ENCODE data around the gene CCDC61.

Gene CCDC61

GRCh38 chr19:45972081-45972946 is 23.0 kb upstream of the CCDC61 start:
- TF ChIP-seq, protein P1, sequence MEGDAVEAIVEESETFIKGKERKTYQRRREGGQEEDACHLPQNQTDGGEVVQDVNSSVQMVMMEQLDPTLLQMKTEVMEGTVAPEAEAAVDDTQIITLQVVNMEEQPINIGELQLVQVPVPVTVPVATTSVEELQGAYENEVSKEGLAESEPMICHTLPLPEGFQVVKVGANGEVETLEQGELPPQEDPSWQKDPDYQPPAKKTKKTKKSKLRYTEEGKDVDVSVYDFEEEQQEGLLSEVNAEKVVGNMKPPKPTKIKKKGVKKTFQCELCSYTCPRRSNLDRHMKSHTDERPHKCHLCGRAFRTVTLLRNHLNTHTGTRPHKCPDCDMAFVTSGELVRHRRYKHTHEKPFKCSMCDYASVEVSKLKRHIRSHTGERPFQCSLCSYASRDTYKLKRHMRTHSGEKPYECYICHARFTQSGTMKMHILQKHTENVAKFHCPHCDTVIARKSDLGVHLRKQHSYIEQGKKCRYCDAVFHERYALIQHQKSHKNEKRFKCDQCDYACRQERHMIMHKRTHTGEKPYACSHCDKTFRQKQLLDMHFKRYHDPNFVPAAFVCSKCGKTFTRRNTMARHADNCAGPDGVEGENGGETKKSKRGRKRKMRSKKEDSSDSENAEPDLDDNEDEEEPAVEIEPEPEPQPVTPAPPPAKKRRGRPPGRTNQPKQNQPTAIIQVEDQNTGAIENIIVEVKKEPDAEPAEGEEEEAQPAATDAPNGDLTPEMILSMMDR (IDR thresholded peaks at IDR 0.05), result no peak
- no peak overlapping the region for H3K9ac ChIP-seq
- H3K9me3 ChIP-seq (ENCODE audit: control insufficient read depth, low read length), result no peaks in the 10 kb centered on the region
- H3K79me2 ChIP-seq, result no peaks in the 10 kb centered on the region
- no peaks in the 10 kb centered on the region for H3K27me3 ChIP-seq (ENCODE audit: control insufficient read depth, insufficient read depth, low read length)
- H3K4me2 ChIP-seq (ENCODE audit: low read length), result no peak overlapping the region
- peak overlapping the region; percentile 34 for H3K27ac ChIP-seq
- no peak overlapping the region for H3K4me3 ChIP-seq (ENCODE audit: low read depth, low read length)
- peak overlapping the region; percentile 74 for H2AFZ ChIP-seq
- no peaks in the 10 kb centered on the region for H3K36me3 ChIP-seq (ENCODE audit: control insufficient read depth, insufficient read depth, low read length)
- peaks cover 5% of the 10 kb centered on the region for H3K4me1 ChIP-seq

DNA sequence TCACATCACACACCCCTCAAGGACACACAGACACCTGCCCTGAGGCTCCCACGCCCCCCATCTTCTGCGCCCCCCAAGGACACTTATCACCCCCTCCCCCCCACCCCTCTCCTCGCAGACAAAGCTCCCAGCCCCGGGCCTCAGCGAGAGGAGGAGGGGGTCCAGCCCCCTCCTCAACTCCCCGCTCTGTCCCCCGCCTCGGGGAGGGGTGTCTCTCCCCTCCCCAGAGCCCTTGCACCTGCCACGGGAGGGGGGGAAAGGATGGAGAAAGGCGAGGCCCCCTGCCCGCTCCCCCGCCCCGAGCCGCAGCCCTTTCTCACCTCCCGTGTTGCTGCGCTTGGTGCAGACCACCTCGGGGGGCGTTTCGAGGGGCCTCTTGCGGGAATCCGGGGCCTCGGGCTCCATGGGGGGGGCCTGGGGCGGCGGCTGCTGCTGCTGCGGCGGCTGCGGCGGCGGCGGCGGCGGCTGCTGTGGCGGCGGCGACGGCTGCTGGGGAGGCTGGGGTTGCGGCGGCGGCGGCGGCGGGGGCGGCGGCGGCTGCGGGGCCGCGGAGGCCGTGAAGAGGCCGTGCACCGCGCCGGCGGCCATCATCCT is 22.2 kb upstream of the CCDC61 start:
- Histone ChIP-seq H3K79me2 (no peaks in the 10 kb centered on the region), H3K27ac (no peak overlapping the region), H3K36me3 (ENCODE audit: control insufficient read depth, insufficient read depth, low read length) (no peaks in the 10 kb centered on the region), H3K4me2 (ENCODE audit: low read length) (no peak overlapping the region), H3K9me3 (ENCODE audit: control insufficient read depth, low read length) (no peaks in the 10 kb centered on the region), H3K27me3 (ENCODE audit: control insufficient read depth, insufficient read depth, low read length) (no peaks in the 10 kb centered on the region), H3K9ac (no peak overlapping the region), H2AFZ (peak overlapping the region; percentile 87), H3K4me3 (ENCODE audit: low read depth, low read length) (no peak overlapping the region), H3K4me1 (peaks cover 5% of the 10 kb centered on the region)
- TF ChIP-seq, protein P1 (IDR thresholded peaks at IDR 0.05), result no peak

DNA sequence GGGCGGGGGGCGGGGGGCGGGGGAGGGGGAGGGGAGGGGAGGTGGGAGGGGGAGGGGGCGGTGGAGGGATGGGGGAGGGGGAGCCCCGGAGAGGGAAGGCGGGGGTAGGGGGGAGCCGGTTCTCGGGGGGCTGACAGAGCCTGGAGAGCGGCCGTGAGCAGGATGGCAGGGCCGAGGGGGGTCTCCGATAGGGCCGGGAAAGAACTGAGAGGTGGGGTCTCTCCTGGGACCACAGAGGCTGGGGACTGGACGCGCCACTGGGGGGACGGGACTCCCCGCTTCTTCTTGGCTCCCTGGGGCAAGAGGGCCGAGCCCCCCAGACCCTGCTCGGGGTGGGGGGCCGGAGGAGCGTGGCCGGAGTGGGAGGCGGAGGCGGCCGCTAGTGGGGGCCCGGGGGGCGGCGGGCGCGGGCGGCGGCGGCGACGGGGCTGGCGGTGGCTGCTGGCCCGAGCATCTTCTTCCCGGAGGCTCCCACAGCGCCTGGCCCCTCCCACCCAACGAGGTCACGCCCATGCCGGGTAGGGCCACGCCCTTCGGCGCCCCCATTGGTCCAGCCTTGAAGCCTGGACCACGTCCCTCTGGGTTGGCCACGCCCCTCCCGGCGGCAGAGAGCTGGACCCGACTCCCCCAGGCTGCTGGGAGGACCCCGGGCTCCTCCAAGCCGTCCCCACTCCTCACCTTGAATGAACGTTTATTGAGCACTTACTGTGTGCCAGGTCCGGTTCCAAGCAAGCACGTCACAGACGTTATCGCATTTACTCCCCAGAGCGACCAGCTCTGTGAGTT is 21.5 kb upstream of the CCDC61 start, which contains the start of gene NOVA2:
Gene NOVA2, minus strand, starts transcription at position 313 of the 786 bp plus-strand sequence. CDS start 514 bp downstream, outside the sequence.
- no peaks in the 10 kb centered on the region for H3K9me3 ChIP-seq (ENCODE audit: control insufficient read depth, low read length)
- H3K4me3 ChIP-seq (ENCODE audit: low read depth, low read length), result no peak within 1 kb of the TSS
- H3K4me2 ChIP-seq (ENCODE audit: low read length), result no peak within 1 kb of the TSS
- peaks cover 5% of the 10 kb centered on the region for H3K4me1 ChIP-seq
- H2AFZ ChIP-seq, result peak within 1 kb of the TSS; percentile 87
- H3K9ac ChIP-seq, result no peak within 1 kb of the TSS
- H3K79me2 ChIP-seq, result no peaks in the 10 kb centered on the region
- H3K36me3 ChIP-seq (ENCODE audit: control insufficient read depth, insufficient read depth, low read length), result no peaks in the 10 kb centered on the region
- TF ChIP-seq, protein P1 (IDR thresholded peaks at IDR 0.05), result no peak
- peak within 1 kb of the TSS; percentile 34 for H3K27ac ChIP-seq
- no peaks in the 10 kb centered on the region for H3K27me3 ChIP-seq (ENCODE audit: control insufficient read depth, insufficient read depth, low read length)

DNA sequence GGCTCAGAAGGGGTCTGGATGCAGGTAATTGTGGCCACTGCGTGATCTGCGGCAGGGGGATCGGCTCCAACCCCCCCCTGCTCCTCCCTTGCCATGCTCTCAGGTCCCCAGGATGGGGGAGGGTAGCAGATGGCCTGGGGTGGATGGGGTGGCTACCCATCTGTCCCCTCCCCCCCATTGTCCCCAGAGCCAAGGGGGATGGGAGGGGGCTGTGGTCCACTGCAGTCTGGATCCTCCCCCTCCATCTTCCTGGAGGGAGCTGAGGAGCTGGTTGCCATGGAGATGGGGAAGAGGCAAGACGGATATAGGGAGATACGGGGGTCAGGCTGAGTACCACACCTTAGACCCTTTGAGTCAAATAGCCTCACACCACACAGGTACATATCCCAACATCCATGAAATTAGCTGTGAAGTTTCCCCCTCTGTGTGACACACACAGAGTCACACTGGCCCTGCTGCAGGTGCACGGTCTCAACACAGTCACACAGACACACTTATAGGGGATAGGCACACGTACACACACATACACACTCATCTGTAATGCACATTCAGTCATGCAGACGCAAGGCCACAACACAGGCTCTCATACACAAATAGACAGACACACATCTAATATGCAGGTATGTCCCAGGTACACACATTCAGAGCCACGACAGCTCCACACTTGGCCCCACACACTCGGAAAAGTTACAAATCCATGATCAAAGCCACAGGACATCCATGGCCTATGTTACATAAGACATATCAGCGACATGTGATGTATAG is 19.8 kb upstream of the CCDC61 start:
- Histone ChIP-seq H3K4me2 (ENCODE audit: low read length) (no peak overlapping the region), H3K4me3 (ENCODE audit: low read depth, low read length) (no peak overlapping the region), H3K9ac (no peak overlapping the region), H3K36me3 (ENCODE audit: control insufficient read depth, insufficient read depth, low read length) (no peaks in the 10 kb centered on the region), H2AFZ (no peak overlapping the region), H3K4me1 (peaks cover 5% of the 10 kb centered on the region), H3K9me3 (ENCODE audit: control insufficient read depth, low read length) (no peaks in the 10 kb centered on the region), H3K27me3 (ENCODE audit: control insufficient read depth, insufficient read depth, low read length) (no peaks in the 10 kb centered on the region), H3K27ac (no peak overlapping the region), H3K79me2 (no peaks in the 10 kb centered on the region)
- TF ChIP-seq, protein P1 (IDR thresholded peaks at IDR 0.05), result no peak
